LNCaP clone FGC (cell line): Measurements from ENCODE around the gene FCRL6.

ENCODE experiments used
- DNase-seq: peaks from one replicate; pipeline ENCODE4 v3.0.0-alpha.2; 2011; ENCODE audit warnings: low read depth
- H3K4me3 ChIP-seq: 2 replicates; pipeline ENCODE4 v1.5.1; 2011; ENCODE audit warnings: mild to moderate bottlenecking, low read depth, low read length, control low read depth
- CTCF ChIP-seq: IDR thresholded peaks from 2 replicates; pipeline ENCODE4 v1.5.1; 2012; ENCODE audit warnings: mild to moderate bottlenecking; ENCODE audit not compliant: control insufficient read depth, insufficient read depth; ENCODE audit errors: extremely low read depth

Gene FCRL6

GRCh38 chr1:159802111-159802510, at the start of gene FCRL6:
Gene FCRL6 (plus strand): TSS chr1:159802360. CDS start chr1:159802425, 65 bp downstream.
- no peak for DNase-seq
- TF ChIP-seq CTCF, result no peak
- H3K4me3 ChIP-seq, result no peak within 1 kb of the TSS

GRCh38 chr1:159753386-159753785, 48.8 kb upstream of the FCRL6 start:
- DNase-seq, result no peak
- no peak for TF ChIP-seq CTCF
- no peak overlapping the region for H3K4me3 ChIP-seq

GRCh38 chr1:159755451-159756007, 46.6 kb upstream of the FCRL6 start:
- no peak for DNase-seq
- no peak for TF ChIP-seq CTCF
- no peak overlapping the region for H3K4me3 ChIP-seq

GRCh38 chr1:159756397-159756796, 45.8 kb upstream of the FCRL6 start:
- no peak overlapping the region for H3K4me3 ChIP-seq
- no peak for TF ChIP-seq CTCF
- no peak for DNase-seq

GRCh38 chr1:159763686-159764085, 38.5 kb upstream of the FCRL6 start:
- no peak for DNase-seq
- TF ChIP-seq CTCF, result no peak
- no peak overlapping the region for H3K4me3 ChIP-seq

- H3K4me3 ChIP-seq, result no peak overlapping the region
- TF ChIP-seq CTCF, result no peak
- DNase-seq, result no peak
Measured at GRCh38 chr1:159765806-159766205, 36.4 kb upstream of the FCRL6 start.

- no peak overlapping the region for H3K4me3 ChIP-seq
- DNase-seq, result no peak
- TF ChIP-seq CTCF, result no peak
Measured at GRCh38 chr1:159771127-159771895, 30.8 kb upstream of the FCRL6 start.
